NCI-H345 treated with DMSO at 0.1 percent for 48 hours (cell line): Measurements from ENCODE around the gene C2.

Experiments
- DNase-seq: peaks from one replicate; lab custom pipeline; 2025; ENCODE audit not compliant: unreplicated experiment; lab: John Stamatoyannopoulos, UW

The C2 gene

DNA sequence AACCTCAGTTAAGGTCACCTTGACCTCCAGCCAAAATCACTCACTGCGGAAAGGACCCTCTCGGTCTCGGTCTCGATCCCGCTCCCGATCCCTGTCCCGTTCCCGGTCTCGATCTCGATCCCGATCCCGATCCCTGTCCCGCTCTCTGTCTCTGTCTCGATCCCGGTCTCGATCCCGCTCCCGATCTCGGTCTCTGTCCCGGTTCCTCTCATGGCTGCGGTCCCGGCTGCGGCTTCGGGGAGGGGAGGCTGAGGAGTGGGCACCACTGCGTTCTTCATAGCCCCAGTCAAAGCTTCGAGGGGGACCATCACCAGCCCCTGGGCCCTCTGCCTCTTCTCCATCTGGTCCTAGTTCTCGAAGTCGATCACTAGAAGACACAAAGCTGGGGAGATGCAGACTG lies 27.0 kb downstream of the C2 start:
- no peak for DNase-seq

DNA sequence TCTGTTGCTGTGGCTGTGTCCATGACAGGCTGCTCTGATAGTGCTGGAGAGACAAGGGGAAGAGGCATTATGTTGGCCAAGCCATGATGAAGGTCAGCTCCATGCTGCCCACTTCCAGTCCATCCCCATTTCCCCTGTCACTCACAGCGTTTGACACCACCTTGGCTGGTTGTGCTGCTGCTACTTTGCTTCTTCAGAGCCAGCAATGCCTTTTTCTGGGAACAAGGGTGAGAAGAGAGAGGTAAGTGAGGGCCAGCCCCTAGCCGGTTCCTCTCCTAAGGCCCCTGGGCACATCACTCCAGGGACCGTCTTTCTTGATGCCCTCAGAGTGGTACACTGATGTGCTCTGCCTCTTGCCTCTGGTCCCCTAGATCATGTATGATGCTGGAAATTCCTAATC lies 29.3 kb downstream of the C2 start:
- no peak for DNase-seq

DNA sequence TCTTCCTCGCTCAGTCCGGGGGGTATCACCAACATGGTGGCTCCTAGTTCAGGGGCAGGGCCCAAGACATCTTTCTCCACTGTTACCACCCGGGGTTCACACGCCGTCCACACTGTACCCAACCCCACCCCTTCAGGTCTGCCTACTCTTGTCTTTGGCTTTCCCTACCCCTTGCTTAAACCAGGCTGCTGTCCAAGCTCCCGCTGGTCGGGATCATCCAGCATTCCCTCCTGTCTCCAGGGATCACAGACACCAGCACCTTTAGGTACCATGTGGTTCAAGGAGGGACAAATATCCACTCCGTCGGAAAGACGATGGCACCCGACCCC lies 30.9 kb downstream of the C2 start:
- no peak for DNase-seq

GRCh38 chr6:31958741-31959739 lies 31.5 kb downstream of the C2 start, which contains the start of the genes NELFE and SKIC2:
Gene NELFE (minus strand): TSS chr6:31958971. CDS start chr6:31958446, 525 bp downstream.
Gene SKIC2 (plus strand): TSS chr6:31959175. CDS start chr6:31959193, 18 bp downstream.
- DNase-seq = peak; percentile 90

DNA sequence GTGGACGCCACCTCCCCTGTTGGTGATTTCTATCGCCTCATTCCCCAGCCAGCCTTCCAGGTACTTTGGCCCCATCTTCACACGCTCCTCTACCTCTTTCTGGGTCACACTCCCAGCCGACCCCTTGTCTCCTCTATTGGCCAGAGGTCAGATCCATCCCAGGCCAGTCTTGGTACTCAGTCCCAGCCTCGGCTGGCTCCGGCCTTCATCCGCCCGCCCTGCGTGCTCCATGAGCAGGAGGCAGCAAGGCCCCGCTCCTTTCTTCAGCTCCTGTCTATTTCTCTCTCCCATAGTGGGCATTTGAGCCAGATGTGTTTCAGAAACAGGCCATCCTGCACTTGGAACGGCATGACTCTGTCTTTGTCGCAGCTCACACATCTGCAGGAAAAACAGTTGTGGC lies 34.1 kb downstream of the C2 start:
- DNase-seq = no peak

DNA sequence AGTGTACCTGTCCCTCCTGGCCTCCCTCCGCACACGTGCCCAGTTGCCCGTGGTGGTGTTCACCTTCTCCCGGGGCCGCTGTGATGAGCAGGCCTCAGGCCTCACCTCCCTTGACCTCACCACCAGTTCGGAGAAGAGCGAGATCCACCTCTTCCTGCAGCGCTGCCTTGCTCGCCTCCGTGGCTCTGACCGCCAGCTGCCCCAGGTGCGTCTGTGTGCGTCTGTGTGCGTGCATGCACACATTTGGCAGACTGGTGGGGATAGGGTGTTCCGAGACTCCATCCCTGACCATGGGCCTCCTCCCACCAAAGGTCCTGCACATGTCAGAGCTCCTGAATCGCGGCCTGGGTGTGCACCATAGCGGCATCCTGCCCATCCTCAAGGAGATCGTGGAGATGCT lies 36.4 kb downstream of the C2 start:
- DNase-seq = no peak

DNA sequence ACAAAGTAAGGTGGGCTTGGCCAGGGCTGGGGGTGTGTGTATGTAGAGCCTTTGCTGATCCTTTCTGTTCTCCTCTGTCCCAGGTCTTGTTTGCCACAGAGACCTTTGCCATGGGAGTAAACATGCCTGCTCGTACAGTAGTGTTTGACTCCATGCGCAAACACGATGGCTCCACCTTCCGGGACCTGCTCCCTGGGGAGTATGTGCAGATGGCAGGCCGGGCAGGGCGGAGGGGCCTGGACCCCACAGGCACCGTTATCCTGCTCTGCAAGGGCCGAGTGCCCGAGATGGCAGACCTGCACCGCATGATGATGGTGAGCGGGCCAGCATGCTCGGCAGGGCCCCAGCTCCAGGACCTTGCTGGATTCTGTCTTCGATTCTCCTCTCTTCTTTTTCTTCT lies 38.2 kb downstream of the C2 start:
- DNase-seq = no peak

DNA sequence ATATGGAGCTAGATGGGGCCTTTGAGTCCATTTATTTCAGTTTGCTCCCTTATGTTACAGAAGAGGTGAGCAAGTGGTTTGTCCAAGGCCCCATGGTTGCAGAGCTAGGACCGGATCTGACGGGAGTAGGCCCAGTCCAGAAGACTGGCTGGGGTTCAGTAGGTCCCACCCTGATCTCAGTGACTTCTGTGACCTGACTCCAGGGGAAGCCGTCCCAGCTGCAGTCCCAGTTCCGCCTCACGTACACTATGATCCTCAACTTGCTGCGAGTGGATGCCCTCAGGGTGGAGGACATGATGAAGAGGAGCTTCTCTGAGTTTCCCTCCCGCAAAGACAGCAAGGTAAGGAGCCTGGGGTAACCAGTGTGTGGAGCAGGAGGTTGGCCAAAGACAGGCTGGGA lies 39.0 kb downstream of the C2 start:
- DNase-seq = no peak

DNA sequence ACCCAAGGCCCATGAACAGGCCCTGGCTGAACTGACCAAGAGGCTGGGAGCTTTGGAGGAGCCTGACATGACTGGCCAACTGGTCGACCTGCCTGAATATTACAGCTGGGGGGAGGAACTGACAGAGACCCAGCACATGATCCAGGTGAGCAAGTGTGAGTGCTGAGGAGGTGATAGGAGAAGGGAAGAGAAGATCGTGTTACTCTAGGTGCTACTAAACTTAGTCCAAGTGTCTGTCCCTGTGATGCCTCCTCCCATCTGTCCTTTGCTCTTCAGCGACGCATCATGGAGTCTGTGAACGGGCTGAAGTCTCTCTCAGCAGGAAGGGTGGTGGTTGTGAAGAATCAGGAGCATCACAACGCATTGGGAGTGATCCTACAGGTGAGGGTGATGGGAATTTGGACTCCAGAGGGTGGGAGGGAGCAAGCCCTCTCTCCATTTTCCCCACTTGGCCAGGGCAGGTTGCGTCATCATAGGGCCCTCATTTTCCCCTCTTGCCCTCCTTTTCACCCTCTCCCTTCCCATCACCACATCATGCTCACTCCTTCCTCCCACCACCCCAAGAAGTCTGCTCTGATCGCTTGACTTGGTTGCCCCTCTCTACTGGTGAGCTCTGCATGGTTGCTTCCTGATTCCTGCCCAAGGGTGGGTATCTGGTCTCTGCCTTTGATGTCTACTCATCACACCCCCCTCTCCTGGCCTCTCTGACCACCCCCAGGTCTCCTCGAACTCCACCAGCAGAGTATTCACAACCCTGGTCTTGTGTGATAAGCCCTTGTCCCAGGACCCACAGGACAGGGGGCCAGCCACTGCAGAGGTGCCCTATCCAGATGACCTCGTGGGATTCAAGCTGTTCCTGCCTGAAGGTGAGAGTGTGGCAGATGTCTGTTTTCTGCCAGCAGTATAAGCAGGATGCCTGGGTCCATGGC lies 39.7 kb downstream of the C2 start:
- no peak for DNase-seq

DNA sequence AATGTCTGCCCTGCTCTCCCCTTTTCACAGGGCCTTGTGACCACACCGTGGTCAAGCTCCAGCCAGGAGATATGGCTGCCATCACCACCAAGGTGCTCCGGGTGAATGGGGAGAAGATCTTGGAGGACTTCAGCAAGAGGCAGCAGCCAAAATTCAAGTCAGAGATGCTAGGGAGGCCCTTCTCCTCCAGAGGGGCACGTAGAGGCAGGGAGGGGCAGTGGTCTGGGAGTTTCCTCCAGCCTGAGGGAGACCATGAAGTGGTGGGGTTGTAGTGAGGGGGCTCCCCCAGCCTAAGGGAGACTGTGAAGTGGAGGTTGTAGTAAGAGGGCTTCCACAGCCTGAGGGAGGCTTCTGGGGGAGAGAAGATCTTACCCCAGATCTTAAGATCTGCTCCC lies 40.4 kb downstream of the C2 start:
- no peak for DNase-seq

GRCh38 chr6:31968326-31968725 lies 40.8 kb downstream of the C2 start:
- DNase-seq = no peak

- DNase-seq = no peak
Observed at GRCh38 chr6:31968791-31969711, 41.5 kb downstream of the C2 start.

- DNase-seq = no peak
Observed at GRCh38 chr6:31969712-31970603, 42.4 kb downstream of the C2 start.

GRCh38 chr6:31970604-31971271 lies 43.2 kb downstream of the C2 start:
- no peak for DNase-seq

DNA sequence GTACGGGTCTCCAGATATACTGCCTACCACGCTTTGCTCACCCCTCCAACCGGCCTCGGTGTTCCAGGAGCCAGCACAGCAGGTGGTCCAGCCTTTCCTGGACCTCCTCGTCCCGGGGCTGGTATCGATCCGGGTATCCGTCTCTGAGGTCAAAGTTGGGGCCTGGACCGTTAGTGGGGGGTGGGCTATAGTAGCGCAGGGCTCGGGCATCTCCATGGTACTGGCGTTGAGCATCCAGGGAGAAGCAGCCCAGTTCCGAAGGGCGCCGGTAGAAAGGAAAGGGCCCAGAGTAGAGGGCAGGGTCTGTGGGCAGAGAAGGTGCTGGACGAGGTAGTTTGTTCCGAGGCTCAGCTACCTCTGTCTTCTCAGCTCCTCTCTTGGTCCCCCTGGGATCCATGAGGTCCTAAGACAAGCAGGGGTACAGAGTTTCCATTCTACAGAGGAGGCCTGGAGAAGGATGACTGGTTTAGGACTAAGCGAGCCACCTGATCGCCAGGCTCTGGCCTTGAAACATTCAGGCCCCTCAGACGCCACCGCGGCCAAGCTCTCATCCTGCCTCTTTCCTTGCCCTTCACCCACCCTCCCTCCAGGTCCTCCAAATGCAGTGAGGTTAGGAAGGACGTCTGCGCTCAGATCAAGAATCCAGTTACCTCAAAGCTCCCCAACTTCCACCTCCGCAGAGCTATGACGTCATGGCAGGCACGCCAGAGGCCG lies 43.9 kb downstream of the C2 start:
- DNase-seq = no peak

- peak; percentile 98 for DNase-seq
Observed at GRCh38 chr6:31971993-31972708, 44.6 kb downstream of the C2 start, which contains the start of gene DXO. Gene DXO (minus strand): TSS chr6:31972138. CDS start chr6:31971675, 463 bp downstream.

DNA sequence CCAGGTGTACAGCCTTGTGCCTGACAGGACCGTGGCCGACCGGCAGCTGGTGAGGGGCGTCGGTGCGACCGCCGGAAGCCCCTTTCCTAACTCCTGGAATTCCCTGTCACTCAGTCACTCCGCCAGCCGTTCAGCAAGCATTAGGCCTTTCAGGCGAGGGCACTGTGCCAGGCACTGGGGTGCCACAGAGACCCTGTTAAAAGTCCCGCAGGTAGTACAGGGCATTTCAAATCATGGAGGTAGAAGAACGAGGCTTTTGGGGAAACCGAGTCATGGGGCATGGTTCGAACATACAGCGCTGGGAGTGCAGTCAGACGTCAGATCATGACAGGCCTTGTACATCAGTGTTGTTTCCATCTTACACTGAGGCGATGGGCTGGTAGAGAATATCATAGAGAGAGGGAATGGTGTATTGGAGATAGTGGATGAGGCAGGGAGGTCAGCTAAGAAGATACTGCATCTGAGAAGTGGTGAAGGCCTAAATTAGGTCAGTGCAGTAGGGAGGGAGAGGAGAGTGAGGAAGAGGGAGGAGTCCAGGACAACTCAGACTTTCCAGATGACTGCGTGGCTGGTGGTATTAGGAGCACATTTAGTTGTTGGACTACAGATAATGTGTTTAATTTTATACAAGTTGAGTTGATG lies 45.3 kb downstream of the C2 start:
- no peak for DNase-seq
